HEK293T (cell line): ENCODE results near the gene HOXB5.
A peak's percentile ranks its signal among the peaks of the same experiment; 100 is the strongest.

ENCODE experiments used
- CTCF ChIA-PET: fragments of 350-600 bp; formaldehyde crosslinking; extraction: SDS; loops from one replicate; lab custom pipeline; 2021; ENCODE audit warnings: antibody characterized with exemption, inconsistent platforms; lab: Yijun Ruan, JAX
- POLR2A ChIA-PET: fragments of 350-600 bp; formaldehyde crosslinking; extraction: SDS; loops from one replicate; lab custom pipeline; 2020; ENCODE audit warnings: antibody characterized with exemption, inconsistent platforms; lab: Yijun Ruan, JAX
- DNase-seq: peaks from one replicate; pipeline ENCODE4 v3.0.0; 2012; ENCODE audit warnings: mixed read lengths; ENCODE audit errors: extremely low spot score
- ARNT ChIP-seq: fragments of 450-650 bp; IDR thresholded peaks from 2 replicates; pipeline ENCODE4 v1.6.1; 2017; ENCODE audit warnings: mild to moderate bottlenecking
- BHLHE40 ChIP-seq: fragments of 450-650 bp; IDR thresholded peaks from 2 replicates; pipeline ENCODE4 v1.6.1; 2016; ENCODE audit warnings: mild to moderate bottlenecking, moderate library complexity, borderline replicate concordance
- CTBP1 ChIP-seq: fragments of 450-650 bp; IDR thresholded peaks from 2 replicates; pipeline ENCODE4 v1.6.1; 2016; ENCODE audit warnings: borderline replicate concordance
- ELF4 ChIP-seq: fragments of 450-650 bp; IDR thresholded peaks from 2 replicates; pipeline ENCODE4 v1.6.1; 2017; ENCODE audit warnings: antibody characterized with exemption
- FOXA1 ChIP-seq: fragments of 450-650 bp; IDR thresholded peaks from 2 replicates; pipeline ENCODE4 v1.6.1; 2016; ENCODE audit warnings: mild to moderate bottlenecking
- FOXK2 ChIP-seq: fragments of 450-650 bp; IDR thresholded peaks from 2 replicates; pipeline ENCODE4 v1.6.1; 2016; ENCODE audit warnings: mild to moderate bottlenecking
- FOXM1 ChIP-seq: fragments of 450-650 bp; IDR thresholded peaks from 2 replicates; pipeline ENCODE4 v1.6.1; 2017; ENCODE audit warnings: mild to moderate bottlenecking, borderline replicate concordance
- HDGF ChIP-seq: fragments of 450-650 bp; IDR thresholded peaks from 2 replicates; pipeline ENCODE4 v1.6.1; 2017; ENCODE audit warnings: antibody characterized with exemption, borderline replicate concordance
- L3MBTL2 ChIP-seq: fragments of 450-650 bp; conservative IDR thresholded peaks from 2 replicates; pipeline ENCODE4 v1.6.1; 2016; ENCODE audit warnings: mild to moderate bottlenecking
- LEF1 ChIP-seq: fragments of 450-650 bp; IDR thresholded peaks from 2 replicates; pipeline ENCODE4 v1.6.1; 2017; ENCODE audit warnings: mild to moderate bottlenecking, borderline replicate concordance
- NFRKB ChIP-seq: fragments of 450-650 bp; IDR thresholded peaks from 2 replicates; pipeline ENCODE4 v1.6.1; 2016; ENCODE audit warnings: mild to moderate bottlenecking, moderate library complexity
- SP1 ChIP-seq: fragments of 450-650 bp; IDR thresholded peaks from 2 replicates; pipeline ENCODE4 v1.6.1; 2017
- SUZ12 ChIP-seq: fragments of 450-650 bp; IDR thresholded peaks from 2 replicates; pipeline ENCODE4 v1.6.1; 2016; ENCODE audit warnings: mild to moderate bottlenecking
- TARDBP ChIP-seq: fragments of 450-650 bp; IDR thresholded peaks from 2 replicates; pipeline ENCODE4 v1.6.1; 2016
- TF ChIP-seq, protein P1 (sequence below): fragments of 450-650 bp; IDR thresholded peaks from 2 replicates; pipeline ENCODE4 v1.6.1; 2016

HOXB5 gene

DNA sequence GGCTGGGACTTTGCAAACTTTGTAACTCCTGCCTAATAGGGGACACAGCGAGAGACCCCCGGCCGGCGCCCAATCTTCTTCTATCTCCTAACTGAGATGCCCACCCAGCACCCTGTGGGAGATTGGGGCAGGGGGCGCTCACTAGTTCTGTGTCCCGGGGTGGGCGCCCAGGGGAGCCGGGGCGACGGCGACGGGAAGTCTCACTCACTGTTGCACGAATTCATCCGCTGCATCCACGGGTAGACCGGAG lies 3.9 kb upstream of the HOXB5 start:
- TF ChIP-seq BHLHE40 (no peak), CTBP1 (no peak), SP1 (no peak), HDGF (no peak)
- CTCF ChIA-PET, result no interaction called here
- DNase-seq, result no peak
- POLR2A ChIA-PET, result interaction anchor here (1.8 to 1.9 kb wide), 2 partner anchors 8 to 12 kb away, joined by 6 to 8 read pairs; no protein-coding TSS in a partner anchor

DNA sequence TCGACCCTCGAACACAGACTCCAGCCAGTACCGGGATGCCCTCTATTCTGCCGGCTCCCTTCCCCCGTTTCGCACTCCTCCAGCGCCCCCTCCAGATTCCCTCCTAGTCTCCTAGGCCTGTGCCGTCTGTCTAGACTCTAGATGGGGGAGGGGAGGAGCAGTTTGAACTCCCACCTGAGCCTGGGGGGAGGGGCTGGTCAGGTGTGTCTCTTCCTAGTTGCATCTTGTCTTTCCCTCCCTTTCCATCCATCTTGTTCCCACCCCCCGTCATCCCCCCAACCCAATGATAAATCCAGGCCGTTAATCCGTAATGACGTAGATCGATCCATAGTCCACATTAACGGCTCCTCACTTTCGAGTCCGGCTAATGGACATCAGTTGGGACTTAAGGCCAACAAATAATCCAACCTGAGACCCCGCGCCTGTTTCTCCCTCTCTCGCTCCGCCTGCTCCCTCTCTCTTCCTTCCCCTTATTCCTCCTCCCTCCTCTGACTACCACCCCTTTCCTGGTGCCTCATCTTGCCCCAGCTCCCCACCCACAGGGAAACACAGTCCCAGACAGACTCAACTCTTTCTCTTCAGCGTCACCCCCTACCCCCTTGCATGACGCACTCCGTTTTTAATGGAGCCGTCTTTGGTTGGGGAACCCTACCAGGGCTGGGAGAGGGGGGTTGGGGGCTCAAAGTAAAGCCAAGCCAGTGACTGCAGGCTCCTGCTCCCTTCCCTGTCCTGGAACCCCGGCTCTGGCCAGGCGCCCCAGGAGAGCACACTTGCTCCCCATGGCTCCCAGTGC lies 3.4 kb upstream of the HOXB5 start:
- ChIA-PET POLR2A (interaction anchor here (1.1 kb wide), 1 partner anchor 9 kb away, joined by 3 read pairs; no protein-coding TSS in a partner anchor), CTCF (interaction anchor here (1.1 to 1.4 kb wide), 2 partner anchors 22 to 261 kb away, joined by 4 to 6 read pairs; no protein-coding TSS in a partner anchor)
- DNase-seq, result no peak
- peak; percentile 66 for TF ChIP-seq CTBP1
- TF ChIP-seq HDGF, result no peak
- peak; percentile 37 for TF ChIP-seq L3MBTL2
- TF ChIP-seq, protein P1, sequence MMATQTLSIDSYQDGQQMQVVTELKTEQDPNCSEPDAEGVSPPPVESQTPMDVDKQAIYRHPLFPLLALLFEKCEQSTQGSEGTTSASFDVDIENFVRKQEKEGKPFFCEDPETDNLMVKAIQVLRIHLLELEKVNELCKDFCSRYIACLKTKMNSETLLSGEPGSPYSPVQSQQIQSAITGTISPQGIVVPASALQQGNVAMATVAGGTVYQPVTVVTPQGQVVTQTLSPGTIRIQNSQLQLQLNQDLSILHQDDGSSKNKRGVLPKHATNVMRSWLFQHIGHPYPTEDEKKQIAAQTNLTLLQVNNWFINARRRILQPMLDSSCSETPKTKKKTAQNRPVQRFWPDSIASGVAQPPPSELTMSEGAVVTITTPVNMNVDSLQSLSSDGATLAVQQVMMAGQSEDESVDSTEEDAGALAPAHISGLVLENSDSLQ, result peak; percentile 60

DNA sequence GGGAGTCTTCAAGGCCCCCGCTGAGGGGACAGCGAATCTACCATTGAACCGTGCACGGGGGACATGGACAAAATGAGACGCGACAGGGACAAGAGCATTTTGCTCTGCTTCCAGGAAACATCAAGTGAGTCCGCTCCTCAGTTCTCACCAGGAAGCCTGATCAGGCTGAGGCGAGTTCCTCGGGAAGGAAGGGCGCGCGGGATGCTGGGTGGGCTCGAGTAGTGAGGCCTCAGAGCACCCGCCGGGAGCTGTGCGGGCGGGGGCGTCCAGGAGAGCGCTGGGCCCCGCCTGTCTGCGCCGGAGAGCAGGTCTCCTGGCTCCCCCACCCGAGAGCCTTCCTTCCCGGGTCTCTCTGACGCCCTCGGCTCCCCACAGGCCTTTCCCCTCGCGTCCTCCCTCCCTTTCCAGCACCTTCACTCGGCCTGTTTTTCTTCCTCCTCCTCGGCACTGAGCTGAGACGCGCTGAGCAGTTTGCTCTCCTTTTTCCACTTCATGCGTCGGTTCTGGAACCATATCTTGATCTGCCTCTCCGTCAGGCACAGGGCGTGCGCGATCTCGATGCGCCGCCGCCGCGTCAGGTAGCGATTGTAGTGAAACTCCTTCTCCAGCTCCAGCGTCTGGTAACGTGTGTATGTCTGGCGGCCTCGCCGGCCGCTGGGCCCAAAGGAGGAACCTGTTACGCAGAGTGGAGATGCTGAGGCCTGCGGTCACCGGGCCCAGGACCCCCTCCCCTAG lies 2.6 kb upstream of the HOXB5 start:
- CTCF ChIA-PET, result interaction anchor here (1.1 to 1.4 kb wide), 2 partner anchors 22 to 260 kb away, joined by 4 to 6 read pairs; no protein-coding TSS in a partner anchor
- POLR2A ChIA-PET, result interaction anchor here (1.1 kb wide), 1 partner anchor 9 kb away, joined by 3 read pairs; no protein-coding TSS in a partner anchor
- TF ChIP-seq ARNT (no peak), L3MBTL2 (no peak), SP1 (no peak), LEF1 (no peak), CTBP1 (no peak), SUZ12 (no peak), TARDBP (no peak), NFRKB (no peak), ELF4 (no peak)
- TF ChIP-seq, protein P1, result no peak
- DNase-seq, result no peak

DNA sequence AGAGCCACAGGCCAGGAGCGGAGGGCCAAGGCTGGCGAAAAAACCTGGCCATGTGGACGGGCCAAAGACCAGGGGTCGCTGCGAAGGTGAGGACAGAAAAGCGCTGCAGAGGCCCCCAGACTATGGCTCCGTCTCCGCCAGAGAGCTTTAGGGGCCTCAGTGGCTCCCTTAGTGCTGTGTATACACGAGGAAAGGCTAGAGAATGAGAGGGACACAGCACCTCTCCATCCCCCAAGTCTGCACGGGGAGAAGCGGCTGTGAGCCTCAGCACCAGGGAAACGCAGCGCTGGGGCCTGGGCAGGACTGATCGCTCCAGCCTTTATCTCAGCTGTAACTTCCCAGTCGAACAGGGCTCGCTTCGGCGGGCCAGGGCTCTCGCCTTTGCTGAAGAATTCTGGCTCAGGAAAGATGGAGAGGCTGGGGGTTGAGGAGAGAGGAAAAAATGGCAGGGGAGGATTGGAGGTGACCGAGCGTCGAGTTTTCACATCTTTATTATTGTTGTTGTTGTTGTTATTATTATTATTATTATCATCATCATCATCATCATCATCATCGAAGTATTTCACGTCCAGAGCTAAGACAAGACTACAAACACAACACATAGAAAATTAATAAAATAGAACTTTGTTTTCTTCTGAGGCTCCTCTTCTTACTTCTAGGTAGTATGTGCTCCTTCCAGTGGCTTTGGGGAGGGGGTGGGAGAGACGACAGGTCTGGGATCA lies 1.9 kb upstream of the HOXB5 start:
- no peak for TF ChIP-seq ELF4
- TF ChIP-seq FOXK2, result no peak
- DNase-seq, result no peak
- CTCF ChIA-PET, result interaction anchor here (1.4 kb wide), 1 partner anchor 260 kb away, joined by 6 read pairs; no protein-coding TSS in a partner anchor
- POLR2A ChIA-PET, result interaction anchor here (1.1 kb wide), 1 partner anchor 10 kb away, joined by 3 read pairs; no protein-coding TSS in a partner anchor

DNA sequence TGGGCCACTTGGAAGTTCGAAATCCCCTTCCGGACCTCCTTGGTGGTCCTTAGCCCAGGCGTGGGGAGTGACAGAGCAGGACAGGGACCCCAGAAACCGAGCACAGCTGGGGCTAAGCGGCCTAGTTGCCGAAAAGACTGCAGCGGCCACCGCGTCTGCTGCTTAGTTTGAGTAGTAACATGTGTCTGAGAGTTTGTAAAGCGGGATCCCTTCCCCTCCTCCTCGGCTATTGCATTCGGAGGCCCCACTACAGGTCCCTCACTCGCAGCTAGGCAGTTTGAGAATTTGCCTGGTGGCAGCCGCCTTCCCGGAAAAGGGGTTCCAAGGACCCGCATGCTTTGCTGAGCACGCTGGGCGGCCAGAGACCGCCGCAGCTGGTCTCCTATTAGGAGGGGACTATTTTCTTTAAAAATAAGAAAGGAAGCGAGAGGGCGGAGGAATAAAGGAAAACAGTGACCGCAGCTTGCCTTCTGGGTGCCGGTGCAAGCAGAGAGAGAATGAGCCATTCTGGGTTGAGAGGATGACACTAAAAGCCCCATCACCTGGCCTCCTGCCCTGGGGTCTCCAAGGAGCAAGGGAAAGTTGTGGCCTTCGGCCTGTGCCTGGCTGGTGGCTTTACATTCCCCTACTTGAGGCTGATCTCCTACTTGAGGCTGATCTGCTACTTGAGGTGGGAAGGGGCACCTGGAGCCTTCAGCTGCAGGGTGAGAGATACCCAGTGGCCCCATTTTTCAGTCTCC lies 1.1 kb upstream of the HOXB5 start:
- TF ChIP-seq FOXM1 (no peak), LEF1 (0 out of 2 replicates have a peak, but pooled peaks have one; percentile 65), CTBP1 (no peak), HDGF (0 out of 2 replicates have a peak, but pooled peaks have one; percentile 75), ELF4 (no peak)
- DNase-seq, result no peak
- CTCF ChIA-PET, result no interaction called here
- POLR2A ChIA-PET, result no interaction called here

DNA sequence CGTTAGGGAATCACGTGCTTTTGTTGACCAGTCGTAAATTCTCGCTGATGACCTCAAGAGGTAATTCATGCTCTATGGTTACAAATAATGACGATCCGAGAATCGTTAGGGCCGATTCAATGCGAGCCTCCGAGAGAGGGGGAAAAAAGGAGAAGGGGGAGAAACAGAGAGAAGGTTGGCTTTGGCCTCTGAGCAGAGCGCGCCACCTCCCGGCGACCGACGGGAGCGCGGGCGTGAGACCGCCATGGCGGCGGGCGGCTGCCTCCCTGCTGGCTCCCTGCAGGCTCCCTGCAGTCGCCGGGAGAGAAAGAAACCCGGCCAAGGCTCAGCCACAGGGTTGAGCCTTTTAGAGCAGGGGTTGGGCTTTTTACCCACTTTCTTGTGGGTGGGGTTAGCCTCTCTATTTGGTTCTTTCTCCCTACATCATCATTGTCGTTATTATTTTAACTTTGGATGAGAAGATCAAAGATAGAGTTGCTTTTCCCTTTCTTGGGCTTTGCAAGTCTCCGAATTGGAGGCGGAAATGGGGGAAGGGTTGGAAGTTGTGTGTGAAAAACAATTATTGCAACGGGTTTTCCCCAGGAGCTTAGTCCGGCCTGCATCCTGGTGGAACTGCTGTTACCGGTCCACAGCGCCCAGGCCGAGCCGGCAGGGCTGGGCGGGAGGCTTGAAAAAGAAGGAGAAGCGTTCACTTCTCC lies 410 bp upstream of the HOXB5 start:
- ChIA-PET POLR2A (interaction anchor here (1.3 to 1.4 kb wide), 2 partner anchors 47 to 101 kb away, joined by 5 to 6 read pairs; no protein-coding TSS in a partner anchor), CTCF (interaction anchor here (0.7 to 1.3 kb wide), 5 partner anchors 24 to 219 kb away, joined by 3 to 5 read pairs (median 4); no protein-coding TSS in a partner anchor)
- no peak for TF ChIP-seq FOXA1
- TF ChIP-seq ARNT, result 0 out of 2 replicates have a peak, but pooled peaks have one; percentile 54
- TF ChIP-seq CTBP1, result peak; percentile 6; the same call in 1 of the 2 replicates
- TF ChIP-seq, protein P1, result peak; percentile 39; the same call in 1 of the 2 replicates
- peak; percentile 77 for DNase-seq
